GM21381 (cell line): Measurements from ENCODE around the gene EHD3.

Experiments used
- ATAC-seq: cut with Tn5 transposase; IDR thresholded peaks from one replicate; pipeline ENCODE4 v1.9.1; 2021; ENCODE audit warnings: mild to moderate bottlenecking, moderate library complexity; ENCODE audit not compliant: unreplicated experiment

Gene EHD3

GRCh38 chr2:31212659-31213600 lies 21.0 kb upstream of the EHD3 start:
- no peak for ATAC-seq

GRCh38 chr2:31213601-31214443 lies 20.1 kb upstream of the EHD3 start:
- ATAC-seq: no peak

GRCh38 chr2:31214444-31214915 lies 19.5 kb upstream of the EHD3 start:
- no peak for ATAC-seq

- ATAC-seq: peak; percentile 63
These were observed 17.2 kb upstream of the EHD3 start for GRCh38 chr2:31216734-31217133.

GRCh38 chr2:31217465-31218200 lies 16.3 kb upstream of the EHD3 start, which contains the start of gene CAPN14:
CAPN14 (minus strand) TSS chr2:31217515; CDS start chr2:31205447, 12,068 bp downstream.
- no peak for ATAC-seq

- peak; percentile 73 for ATAC-seq
These were observed 14.6 kb upstream of the EHD3 start for GRCh38 chr2:31219131-31219969.

GRCh38 chr2:31221544-31221943 lies 12.4 kb upstream of the EHD3 start:
- no peak for ATAC-seq

- ATAC-seq: no peak
These were observed 11.9 kb upstream of the EHD3 start for GRCh38 chr2:31222071-31222470.

GRCh38 chr2:31223026-31223425 lies 10.9 kb upstream of the EHD3 start:
- ATAC-seq: no peak

GRCh38 chr2:31223749-31224148 lies 10.2 kb upstream of the EHD3 start:
- no peak for ATAC-seq

GRCh38 chr2:31226266-31226665 lies 7.7 kb upstream of the EHD3 start:
- ATAC-seq: no peak

GRCh38 chr2:31227110-31227509 lies 6.8 kb upstream of the EHD3 start:
- ATAC-seq: no peak

- no peak for ATAC-seq
These were observed 6.2 kb upstream of the EHD3 start for GRCh38 chr2:31227711-31228125.

GRCh38 chr2:31228717-31229116 lies 5.2 kb upstream of the EHD3 start:
- no peak for ATAC-seq

- no peak for ATAC-seq
These were observed 3.2 kb upstream of the EHD3 start for GRCh38 chr2:31230751-31231150.

GRCh38 chr2:31231571-31232302 lies 2.2 kb upstream of the EHD3 start:
- no peak for ATAC-seq

- ATAC-seq: no peak
These were observed 1.4 kb upstream of the EHD3 start for GRCh38 chr2:31232586-31232985.

GRCh38 chr2:31233231-31233630 lies 721 bp upstream of the EHD3 start:
- no peak for ATAC-seq
